22Rv1 (cell line): Measurements from ENCODE around the gene POU4F3.

Source experiments
- H3K27ac ChIP-seq: fragments of 450-650 bp; 2 replicates; pipeline ENCODE4 v1.5.1; 2017
- ZFX ChIP-seq: fragments of 450-650 bp; IDR thresholded peaks from 2 replicates; pipeline ENCODE4 v1.6.1; 2017; ENCODE audit warnings: antibody characterized with exemption, borderline replicate concordance
- TF ChIP-seq, protein P1 (sequence below): fragments of 450-650 bp; IDR thresholded peaks from 2 replicates; pipeline ENCODE4 v1.5.1; 2017; ENCODE audit warnings: mild to moderate bottlenecking

Gene POU4F3

GRCh38 chr5:146306838-146307237, 31.8 kb upstream of the POU4F3 start:
- TF ChIP-seq ZFX: no peak
- TF ChIP-seq, protein P1, sequence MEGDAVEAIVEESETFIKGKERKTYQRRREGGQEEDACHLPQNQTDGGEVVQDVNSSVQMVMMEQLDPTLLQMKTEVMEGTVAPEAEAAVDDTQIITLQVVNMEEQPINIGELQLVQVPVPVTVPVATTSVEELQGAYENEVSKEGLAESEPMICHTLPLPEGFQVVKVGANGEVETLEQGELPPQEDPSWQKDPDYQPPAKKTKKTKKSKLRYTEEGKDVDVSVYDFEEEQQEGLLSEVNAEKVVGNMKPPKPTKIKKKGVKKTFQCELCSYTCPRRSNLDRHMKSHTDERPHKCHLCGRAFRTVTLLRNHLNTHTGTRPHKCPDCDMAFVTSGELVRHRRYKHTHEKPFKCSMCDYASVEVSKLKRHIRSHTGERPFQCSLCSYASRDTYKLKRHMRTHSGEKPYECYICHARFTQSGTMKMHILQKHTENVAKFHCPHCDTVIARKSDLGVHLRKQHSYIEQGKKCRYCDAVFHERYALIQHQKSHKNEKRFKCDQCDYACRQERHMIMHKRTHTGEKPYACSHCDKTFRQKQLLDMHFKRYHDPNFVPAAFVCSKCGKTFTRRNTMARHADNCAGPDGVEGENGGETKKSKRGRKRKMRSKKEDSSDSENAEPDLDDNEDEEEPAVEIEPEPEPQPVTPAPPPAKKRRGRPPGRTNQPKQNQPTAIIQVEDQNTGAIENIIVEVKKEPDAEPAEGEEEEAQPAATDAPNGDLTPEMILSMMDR: no peak
- H3K27ac ChIP-seq: no peak overlapping the region

DNA sequence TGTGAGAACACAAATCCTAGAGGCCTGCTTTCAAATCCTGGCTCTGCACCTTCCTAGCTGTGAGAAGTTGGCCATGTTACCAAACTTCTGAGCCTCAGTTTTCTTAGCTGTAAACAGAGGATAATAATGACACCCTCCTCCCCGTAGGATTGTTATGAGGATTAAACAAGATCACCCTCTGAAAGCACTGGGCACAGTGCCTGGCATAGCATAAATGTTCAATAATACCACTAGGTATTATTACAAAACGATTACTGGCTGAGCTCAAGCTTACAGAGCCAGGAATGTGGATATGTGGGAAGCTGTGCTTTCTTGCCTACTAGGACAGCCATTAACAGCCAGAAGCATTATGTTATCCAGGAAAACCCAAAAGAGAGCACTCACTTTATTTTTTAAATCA, 30.8 kb upstream of the POU4F3 start:
- TF ChIP-seq, protein P1: no peak
- TF ChIP-seq ZFX: no peak
- H3K27ac ChIP-seq: no peak overlapping the region

GRCh38 chr5:146310540-146310939, 28.1 kb upstream of the POU4F3 start:
- no peak for TF ChIP-seq ZFX
- TF ChIP-seq, protein P1: no peak
- no peak overlapping the region for H3K27ac ChIP-seq

DNA sequence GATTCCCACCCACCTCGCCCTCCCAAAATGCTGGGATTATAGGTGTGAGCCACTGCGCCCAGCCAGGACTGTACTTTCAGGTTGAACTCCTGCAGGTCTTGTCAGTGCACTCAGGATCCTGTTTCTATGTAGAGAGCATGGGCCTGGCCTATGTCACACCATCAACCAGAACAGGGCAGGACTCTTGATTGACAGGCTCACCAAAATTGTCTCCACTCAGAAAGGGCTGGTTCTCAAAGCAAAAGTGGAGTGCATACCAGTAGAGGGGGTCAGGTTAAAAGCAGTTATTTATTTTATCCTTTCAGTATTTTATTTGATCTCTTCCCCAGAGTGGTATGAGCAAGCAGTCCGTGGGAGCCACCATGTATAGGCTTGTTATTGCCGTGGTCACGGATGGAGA, 27.4 kb upstream of the POU4F3 start:
- H3K27ac ChIP-seq: no peak overlapping the region
- no peak for TF ChIP-seq ZFX
- TF ChIP-seq, protein P1: no peak

DNA sequence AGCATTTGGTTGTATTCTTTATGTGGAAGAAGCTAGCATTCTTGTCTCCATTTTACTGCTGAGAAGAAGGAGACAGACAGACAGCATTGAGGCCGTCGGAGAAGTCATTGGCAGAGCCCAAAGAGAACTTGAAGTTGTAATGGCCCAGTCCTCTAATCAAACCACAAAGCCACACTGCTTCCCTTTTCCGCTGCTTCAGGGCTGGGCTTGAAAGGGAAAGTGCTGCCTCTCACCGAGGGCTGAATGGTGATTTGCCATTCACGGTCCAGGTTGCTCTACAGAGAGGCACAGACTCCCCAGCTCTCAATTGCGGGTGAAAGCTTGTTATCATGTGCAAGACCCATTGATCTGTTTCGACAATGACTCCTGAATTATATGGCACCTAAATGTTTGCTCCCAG, 25.6 kb upstream of the POU4F3 start:
- TF ChIP-seq, protein P1: no peak
- no peak for TF ChIP-seq ZFX
- H3K27ac ChIP-seq: no peak overlapping the region

- no peak overlapping the region for H3K27ac ChIP-seq
- TF ChIP-seq ZFX: no peak
- TF ChIP-seq, protein P1: no peak
These were observed 17.1 kb upstream of the POU4F3 start for GRCh38 chr5:146321571-146321970.

DNA sequence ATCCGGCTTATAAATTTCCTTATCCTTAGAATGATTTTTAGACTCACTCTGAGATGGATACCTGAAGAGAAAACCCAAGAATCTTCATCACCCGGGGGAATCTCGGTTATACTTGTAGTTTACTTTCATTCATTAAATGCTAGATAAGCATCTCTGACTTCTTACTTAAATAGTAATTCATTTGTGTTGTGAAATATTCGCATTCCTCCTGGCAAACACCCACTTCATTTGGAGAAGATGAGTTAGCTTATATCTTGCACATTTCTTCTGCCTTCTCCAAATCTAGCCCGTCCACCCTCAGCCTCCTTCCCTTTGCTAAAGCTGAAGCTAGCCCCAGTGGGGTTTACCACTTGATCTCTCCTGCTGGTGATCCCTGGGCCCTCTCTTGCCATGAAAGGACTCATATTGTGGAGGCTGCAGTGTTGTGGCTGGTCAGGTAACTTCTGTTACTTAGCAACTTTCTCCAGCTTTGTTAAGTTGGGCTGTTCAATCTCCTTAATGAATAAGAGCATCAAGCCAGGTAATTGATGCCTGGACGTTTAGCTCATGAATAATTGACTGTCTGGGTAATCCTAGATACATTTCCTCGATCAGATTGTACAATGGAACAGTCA, 11.3 kb upstream of the POU4F3 start:
- TF ChIP-seq ZFX: no peak
- TF ChIP-seq, protein P1: no peak
- no peak overlapping the region for H3K27ac ChIP-seq
